ENCODE results near the gene PHF12. TPM values are rescaled to one million over a fixed set of nuclear protein-coding genes. Genes with fewer than 3 reads are reported as not detected.

PHF12 gene
- total RNA-seq, 1 experiment from 2014 or later: 37.6 TPM

DNA sequence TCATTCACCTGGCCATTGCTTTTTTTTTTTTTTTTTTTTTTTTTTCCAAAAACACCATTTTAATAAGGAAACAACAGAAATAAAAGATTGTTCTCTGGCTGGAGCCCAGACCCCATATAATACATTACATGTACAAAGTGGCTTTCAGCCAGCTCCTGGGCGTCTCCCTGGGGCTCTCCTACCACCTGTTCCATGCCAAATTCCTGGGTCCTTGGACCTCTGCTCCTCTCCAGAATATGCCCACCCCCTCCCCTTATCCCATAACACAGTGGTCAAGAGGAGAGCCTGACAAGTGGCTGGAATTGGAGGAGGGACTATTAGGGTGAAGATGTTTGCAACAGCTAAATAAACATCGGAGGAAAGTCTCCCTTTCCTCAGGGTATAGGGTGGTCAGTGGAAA is 3.6 kb upstream of the PHF12 start:
- H3K4me1 Mint-ChIP-seq (ENCODE audit: insufficient read depth, unreplicated experiment): no peaks in the 10 kb centered on the region
- POLR2A ChIA-PET: interaction anchor here (10.7 kb wide), 1 partner anchor 231 kb away, joined by 342 read pairs; the partner anchor contains the start of genes NEK8, RPL23A and TLCD1
- H3K9me3 Mint-ChIP-seq (ENCODE audit: unreplicated experiment): no peaks in the 10 kb centered on the region

DNA sequence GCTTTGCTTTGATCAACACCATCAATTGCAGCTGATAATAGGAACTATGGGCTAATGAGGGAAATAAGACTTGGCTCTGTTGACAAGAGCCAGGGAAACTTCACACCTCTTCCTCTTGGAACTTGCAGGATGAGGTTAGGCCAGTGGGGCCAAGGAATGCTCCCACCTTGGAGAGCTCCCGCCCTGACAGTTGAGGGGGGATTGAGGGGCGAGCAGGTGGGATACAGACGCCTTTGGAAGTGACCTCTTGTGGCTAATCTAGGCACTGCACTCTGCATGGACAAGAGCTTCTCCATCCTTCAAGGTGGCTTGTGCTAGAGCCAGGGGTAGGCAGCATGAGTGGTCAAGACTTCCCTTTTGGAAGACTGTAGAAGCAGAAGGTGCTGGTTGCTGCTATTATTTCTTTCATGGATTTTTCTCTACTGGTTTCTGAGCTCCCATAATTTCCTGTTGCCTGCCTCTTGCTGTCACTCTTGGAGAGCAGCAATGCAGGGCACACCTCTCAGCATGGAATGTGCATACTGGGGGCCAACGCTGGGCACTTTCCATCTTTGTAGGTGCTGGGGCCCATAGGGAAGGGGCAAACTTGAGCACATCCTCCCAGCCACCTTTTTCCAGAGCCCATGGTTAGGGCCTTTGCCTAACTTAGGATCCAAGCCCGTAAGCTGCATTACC is 2.3 kb upstream of the PHF12 start:
- CTCF ChIA-PET: interaction anchor here (0.6 to 2.4 kb wide), 18 partner anchors 10 to 305 kb away, joined by 3 to 22 read pairs (median 3); partner anchors contain the start of genes FAM222B and TLCD1
- no peaks in the 10 kb centered on the region for H3K27me3 Mint-ChIP-seq (ENCODE audit: insufficient read depth, unreplicated experiment)

More for the DNA sequence above, 3.6 kb upstream of the PHF12 start:
- CTCF ChIA-PET: interaction anchor here (0.5 to 2.3 kb wide), 6 partner anchors 8 to 193 kb away, joined by 3 to 12 read pairs (median 4); no protein-coding TSS in a partner anchor
- Mint-ChIP-seq H3K27ac (ENCODE audit: low read depth, unreplicated experiment) (no peak overlapping the region), H3K4me3 (ENCODE audit: unreplicated experiment) (no peak overlapping the region), H3K36me3 (ENCODE audit: insufficient read depth, unreplicated experiment) (no peaks in the 10 kb centered on the region), H3K27me3 (ENCODE audit: insufficient read depth, unreplicated experiment) (no peaks in the 10 kb centered on the region)
- intact Hi-C loops (cut with micrococcal nuclease): no loop called here
- TF ChIP-seq, protein P1, sequence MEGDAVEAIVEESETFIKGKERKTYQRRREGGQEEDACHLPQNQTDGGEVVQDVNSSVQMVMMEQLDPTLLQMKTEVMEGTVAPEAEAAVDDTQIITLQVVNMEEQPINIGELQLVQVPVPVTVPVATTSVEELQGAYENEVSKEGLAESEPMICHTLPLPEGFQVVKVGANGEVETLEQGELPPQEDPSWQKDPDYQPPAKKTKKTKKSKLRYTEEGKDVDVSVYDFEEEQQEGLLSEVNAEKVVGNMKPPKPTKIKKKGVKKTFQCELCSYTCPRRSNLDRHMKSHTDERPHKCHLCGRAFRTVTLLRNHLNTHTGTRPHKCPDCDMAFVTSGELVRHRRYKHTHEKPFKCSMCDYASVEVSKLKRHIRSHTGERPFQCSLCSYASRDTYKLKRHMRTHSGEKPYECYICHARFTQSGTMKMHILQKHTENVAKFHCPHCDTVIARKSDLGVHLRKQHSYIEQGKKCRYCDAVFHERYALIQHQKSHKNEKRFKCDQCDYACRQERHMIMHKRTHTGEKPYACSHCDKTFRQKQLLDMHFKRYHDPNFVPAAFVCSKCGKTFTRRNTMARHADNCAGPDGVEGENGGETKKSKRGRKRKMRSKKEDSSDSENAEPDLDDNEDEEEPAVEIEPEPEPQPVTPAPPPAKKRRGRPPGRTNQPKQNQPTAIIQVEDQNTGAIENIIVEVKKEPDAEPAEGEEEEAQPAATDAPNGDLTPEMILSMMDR (IDR thresholded peaks at IDR 0.05; ENCODE audit: unreplicated experiment): no peak
- DNase-seq (ENCODE audit: unreplicated experiment): no peak
- no TSS peak for BruUV-seq (replicated peaks)

DNA sequence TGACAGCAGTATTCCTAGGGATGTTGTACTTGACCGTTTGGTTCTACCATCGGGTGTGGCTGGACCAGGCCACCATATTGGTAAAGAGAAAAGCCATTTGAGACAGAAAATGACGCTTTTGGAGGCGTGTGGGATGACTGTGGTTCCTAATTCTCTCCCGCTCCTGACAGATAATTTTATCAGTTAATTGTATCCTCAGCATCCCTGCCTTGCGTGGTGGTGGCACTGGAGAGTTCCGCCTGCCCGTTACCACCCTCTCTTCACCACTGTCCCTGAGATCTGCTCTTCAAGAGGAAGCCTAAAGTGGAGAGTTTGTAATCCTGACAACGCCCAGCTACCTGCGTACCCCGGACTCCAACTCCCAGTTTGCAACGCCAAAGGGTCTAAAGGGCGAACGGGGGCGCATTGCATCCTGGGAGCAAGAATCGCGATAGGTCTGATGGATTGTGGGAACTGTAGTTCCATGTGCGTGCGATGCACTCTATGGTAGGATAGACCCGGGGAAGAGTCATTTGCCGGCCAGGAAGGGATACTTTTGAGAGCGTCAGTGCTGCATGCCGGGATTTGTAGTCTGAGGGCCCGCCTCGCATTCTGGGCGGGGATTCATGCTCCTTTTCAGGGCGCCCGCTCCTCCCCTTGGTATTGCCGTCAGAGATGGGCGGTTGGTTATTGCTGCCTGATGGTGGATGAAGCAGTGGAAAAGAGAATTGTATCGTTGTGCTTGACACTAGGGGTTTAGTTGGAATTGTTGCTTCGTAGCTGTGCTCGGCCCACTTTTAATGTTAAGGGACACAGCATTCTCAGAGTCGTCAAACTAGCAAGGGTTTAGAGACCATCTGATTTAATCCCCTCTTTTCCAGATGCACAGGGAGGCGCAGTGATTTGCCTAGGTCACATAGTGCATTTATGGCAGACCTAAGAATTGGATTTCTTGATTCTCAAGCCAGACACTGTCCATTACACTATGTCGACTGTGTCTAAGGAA is 965 bp upstream of the PHF12 start:
- Mint-ChIP-seq H3K4me1 (ENCODE audit: insufficient read depth, unreplicated experiment) (peaks cover 6% of the 10 kb centered on the region), H3K27ac (ENCODE audit: low read depth, unreplicated experiment) (no peak overlapping the region), H3K36me3 (ENCODE audit: insufficient read depth, unreplicated experiment) (peaks cover 20% of the 10 kb centered on the region), H3K27me3 (ENCODE audit: insufficient read depth, unreplicated experiment) (no peaks in the 10 kb centered on the region), H3K4me3 (ENCODE audit: unreplicated experiment) (no peak overlapping the region), H3K9me3 (ENCODE audit: unreplicated experiment) (no peaks in the 10 kb centered on the region)
- BruUV-seq (replicated peaks): TSS peak; percentile 95
- ChIA-PET POLR2A (interaction anchor here (0.6 to 10.7 kb wide), 40 partner anchors 9 to 617 kb away, joined by 3 to 342 read pairs (median 4); partner anchors contain the start of genes BLTP2, FLOT2, NEK8 and RPL23A), CTCF (interaction anchor here (0.5 to 2.4 kb wide), 13 partner anchors 14 to 231 kb away, joined by 3 to 19 read pairs (median 3); partner anchors contain the start of gene TLCD1)
- DNase-seq (ENCODE audit: unreplicated experiment): peak; percentile 100
- TF ChIP-seq, protein P1 (IDR thresholded peaks at IDR 0.05; ENCODE audit: unreplicated experiment): no peak
- intact Hi-C loops (cut with micrococcal nuclease): loop anchor here (1.0 to 2.0 kb wide), 2 partner anchors 49 to 226 kb away; partner anchors contain the start of genes DHRS13 and TLCD1

More for the DNA sequence above, 2.3 kb upstream of the PHF12 start:
- intact Hi-C loops (cut with micrococcal nuclease): no loop called here
- H3K36me3 Mint-ChIP-seq (ENCODE audit: insufficient read depth, unreplicated experiment): peaks cover 7% of the 10 kb centered on the region
- DNase-seq (ENCODE audit: unreplicated experiment): peak; percentile 48
- no peak overlapping the region for H3K27ac Mint-ChIP-seq (ENCODE audit: low read depth, unreplicated experiment)
- no peak overlapping the region for H3K4me3 Mint-ChIP-seq (ENCODE audit: unreplicated experiment)
- POLR2A ChIA-PET: interaction anchor here (0.5 to 10.7 kb wide), 11 partner anchors 9 to 302 kb away, joined by 3 to 342 read pairs (median 7); partner anchors contain the start of genes FLOT2, NEK8, RPL23A and TLCD1
- no TSS peak for BruUV-seq (replicated peaks)
- no peaks in the 10 kb centered on the region for H3K9me3 Mint-ChIP-seq (ENCODE audit: unreplicated experiment)
- no peaks in the 10 kb centered on the region for H3K4me1 Mint-ChIP-seq (ENCODE audit: insufficient read depth, unreplicated experiment)
- TF ChIP-seq, protein P1 (IDR thresholded peaks at IDR 0.05; ENCODE audit: unreplicated experiment): peak; percentile 77

Data from MCF 10A (cell line).